A549 (cell line): Measurements from ENCODE around the gene GGN. TPM values are rescaled to one million over a fixed set of nuclear protein-coding genes. Genes with fewer than 3 reads are reported as not detected.
A peak's percentile ranks its signal among the peaks of the same experiment; 100 is the strongest.

Experiments used
- ATAC-seq, 2 experiments: fragments of 200-7000 bp in 1 of 2; fragments of >200 bp in 1 of 2; cut with Nextera tagmentation in 1 of 2; cut with Tn5 transposase in 1 of 2; 3 replicates each; pipeline versions ENCODE4 v1.8.0 to v1.9.1; 2018 to 2020; ENCODE audit warnings: mild to moderate bottlenecking in 1 of 2, moderate library complexity in 1 of 2
- CTCF ChIA-PET: fragments of 300-600 bp; sonication (Branson Sonifier 250); formaldehyde crosslinking; extraction: SDS; loops from one replicate; lab custom pipeline; 2021; ENCODE audit warnings: antibody characterized with exemption, inconsistent platforms; lab: Yijun Ruan, JAX
- POLR2A ChIA-PET: fragments of 350-600 bp; formaldehyde crosslinking; extraction: SDS; loops from one replicate; lab custom pipeline; 2021; ENCODE audit warnings: antibody characterized with exemption, inconsistent platforms; lab: Yijun Ruan, JAX
- DNase-seq, 2 experiments: peaks; one replicate each; pipeline versions ENCODE4 v3.0.0 to v3.0.0-alpha.2; 2011 to 2016; ENCODE audit warnings: low read depth in 1 of 2, low spot score in 1 of 2
- FAIRE-seq: peaks from 2 replicates; lab custom pipeline; 2011; peaks lifted over from hg19 to GRCh38; lab: Jason Lieb, UNC
- H3K27ac ChIP-seq, 2 experiments: fragments of >200 bp; sonication (Bioruptor Twin); formaldehyde crosslinking; 3 replicates each; pipeline ENCODE4 v1.5.1; 2016 to 2017
- H3K4me1 ChIP-seq: fragments of >200 bp; sonication (Bioruptor Twin); formaldehyde crosslinking; 3 replicates; pipeline ENCODE4 v1.6.1; 2016
- H3K4me2 ChIP-seq: fragments of >200 bp; sonication (Bioruptor Twin); formaldehyde crosslinking; 3 replicates; pipeline ENCODE4 v1.6.1; 2016
- H3K4me3 ChIP-seq: fragments of >200 bp; sonication (Bioruptor Twin); formaldehyde crosslinking; 3 replicates; pipeline ENCODE4 v1.5.1; 2016
- H3K9me3 ChIP-seq: fragments of >200 bp; sonication (Bioruptor Twin); formaldehyde crosslinking; 3 replicates; pipeline ENCODE4 v1.6.1; 2016
- CBX2 ChIP-seq: fragments of 200-600 bp; sonication (generic); IDR thresholded peaks from 2 replicates; pipeline ENCODE4 v1.6.1; 2016; ENCODE audit warnings: low read depth, mild to moderate bottlenecking, borderline replicate concordance
- CTCF ChIP-seq: fragments of >200 bp; sonication (Bioruptor Twin); formaldehyde crosslinking; IDR thresholded peaks from 3 replicates; pipeline ENCODE4 v1.5.1; 2016
- FOSB ChIP-seq: fragments of 250-450 bp; sonication (Bioruptor Pico); IDR thresholded peaks from 2 replicates; pipeline ENCODE4 v1.5.0; 2020; ENCODE audit warnings: mild to moderate bottlenecking, moderate library complexity
- FOXS1 ChIP-seq: fragments of 250-450 bp; sonication (Bioruptor Pico); IDR thresholded peaks from 2 replicates; pipeline ENCODE4 v1.5.0; 2020; ENCODE audit warnings: mild to moderate bottlenecking, moderate library complexity
- GATA3 ChIP-seq: IDR thresholded peaks from 2 replicates; pipeline ENCODE4 v1.6.1; 2012; ENCODE audit warnings: borderline replicate concordance
- HEYL ChIP-seq: fragments of 250-450 bp; sonication (Bioruptor Pico); IDR thresholded peaks from 2 replicates; pipeline ENCODE4 v1.8.0; 2021; ENCODE audit warnings: mild to moderate bottlenecking, moderate library complexity
- HOXA7 ChIP-seq: fragments of 250-450 bp; sonication (Bioruptor Pico); IDR thresholded peaks from 2 replicates; pipeline ENCODE4 v1.5.0; 2020; ENCODE audit warnings: mild to moderate bottlenecking, moderate library complexity
- HOXB13 ChIP-seq: fragments of 250-450 bp; sonication (Bioruptor Pico); IDR thresholded peaks from 2 replicates; pipeline ENCODE4 v1.5.0; 2020; ENCODE audit warnings: low read depth, mild to moderate bottlenecking, moderate library complexity
- KDM5A ChIP-seq: fragments of 200-600 bp; sonication (generic); IDR thresholded peaks from 2 replicates; pipeline ENCODE4 v1.6.1; 2016; ENCODE audit warnings: antibody characterized with exemption, mild to moderate bottlenecking
- MAZ ChIP-seq: fragments of 150-350 bp; IDR thresholded peaks from 2 replicates; pipeline ENCODE4 v1.6.1; 2014; ENCODE audit warnings: antibody characterized with exemption, low read depth, low read length, borderline replicate concordance
- NFE2L2 ChIP-seq: fragments of 150-350 bp; conservative IDR thresholded peaks from 2 replicates; pipeline ENCODE4 v1.6.1; 2014; ENCODE audit warnings: low read length
- NPAS2 ChIP-seq: fragments of 250-450 bp; sonication (Bioruptor Pico); IDR thresholded peaks from 2 replicates; pipeline ENCODE4 v1.8.0; 2022; ENCODE audit warnings: mild to moderate bottlenecking, moderate library complexity, borderline replicate concordance
- RCOR1 ChIP-seq: fragments of 150-350 bp; IDR thresholded peaks from 2 replicates; pipeline ENCODE4 v1.6.1; 2014; ENCODE audit warnings: antibody characterized with exemption, low read length, low read depth
- RFX5 ChIP-seq: fragments of 450-650 bp; IDR thresholded peaks from 2 replicates; pipeline ENCODE4 v1.7.1; 2014; ENCODE audit warnings: antibody characterized with exemption, mild to moderate bottlenecking, moderate library complexity
- USF2 ChIP-seq: fragments of 450-650 bp; IDR thresholded peaks from 2 replicates; pipeline ENCODE4 v1.6.1; 2014; ENCODE audit warnings: antibody characterized with exemption
- ZC3H11A ChIP-seq: fragments of 450-650 bp; IDR thresholded peaks from 2 replicates; pipeline ENCODE4 v1.6.1; 2014; ENCODE audit warnings: antibody characterized with exemption, mild to moderate bottlenecking
- ZNF302 ChIP-seq: fragments of 250-450 bp; sonication (Bioruptor Pico); IDR thresholded peaks from 2 replicates; pipeline ENCODE4 v1.9.0; 2021; ENCODE audit warnings: inconsistent platforms, mild to moderate bottlenecking, moderate library complexity
- WGBS: methylation state at CpG from one replicate; pipeline ENCODE4 v1.1.6; 2017; ENCODE audit errors: missing lambda C conversion rate; 5-methylcytosine and 5-hydroxymethylcytosine counted together
- polyA plus RNA-seq, 4 experiments: library from polyadenylated mRNA; depleted of rRNA in 3 of 4; stranded (reverse); fragments of >200 nt; fragmentation: RNase III in 1 of 4; extraction: RNeasy Plus Mini Kit Qiagen cat#74134 plus additional on column Dnase treatment in 1 of 4; gene quantifications; 2 replicates in 3 of 4; 3 replicates in 1 of 4; pipeline ENCODE4 v1.2.3, GENCODE V29; 2011 to 2017

Gene GGN
- polyA plus RNA-seq, 2 of the 4 experiments (the other 2 are of a cell fraction): 0.46 TPM; not detected in 1

GRCh38 chr19:38377052-38377451 lies 10.8 kb downstream of the GGN start:
- Histone ChIP-seq H3K4me1 (peaks cover 17% of the 10 kb centered on the region), H3K4me3 (no peak overlapping the region), H3K27ac (no peak overlapping the region)
- DNase-seq: no peak
- no peak for FAIRE-seq
- WGBS: 95% methylated on average over 4 of the region's 4 CpGs
- CTCF ChIA-PET: interaction anchor here (0.6 to 7.3 kb wide), 12 partner anchors 8 to 517 kb away, joined by 3 to 67 read pairs (median 6); partner anchors contain the start of genes FAM98C, GGN and SPRED3
- ATAC-seq: no peak
- no peak for TF ChIP-seq ZC3H11A
- TF ChIP-seq, all 56 proteins: peak for 0
- POLR2A ChIA-PET: interaction anchor here (2.8 kb wide), 1 partner anchor 11 kb away, joined by 9 read pairs; the partner anchor contains the start of gene GGN
- Histone ChIP-seq H3K9me3 (no peaks in the 10 kb centered on the region), H3K4me2 (no peak overlapping the region; the same call in 2 of the 3 replicates)

- WGBS: 96% methylated on average over 3 of the region's 3 CpGs
- ATAC-seq (no peak), DNase-seq (no peak), FAIRE-seq (no peak)
- Histone ChIP-seq H3K4me3 (no peak overlapping the region), H3K4me2 (peak overlapping the region; percentile 99; the same call in 2 of the 3 replicates), H3K4me1 (peaks cover 17% of the 10 kb centered on the region), H3K9me3 (no peaks in the 10 kb centered on the region), H3K27ac (0 out of 6 replicates have a peak overlapping the region, but pooled peaks of 1 of the 2 experiments have one; percentile 88)
- ChIA-PET CTCF (interaction anchor here (0.8 to 7.3 kb wide), 8 partner anchors 8 to 150 kb away, joined by 4 to 67 read pairs (median 16); partner anchors contain the start of gene FAM98C), POLR2A (interaction anchor here (0.7 to 3.5 kb wide), 3 partner anchors 12 to 121 kb away, joined by 3 to 89 read pairs (median 3); partner anchors contain the start of genes GGN, PPP1R14A and SPRED3)
- TF ChIP-seq CTCF (no peak), HOXA7 (CRISPR knock-in tag) (no peak), HOXB13 (CRISPR knock-in tag) (no peak)
Measured at GRCh38 chr19:38376576-38376975, 11.3 kb downstream of the GGN start.

- DNase-seq (no peak), FAIRE-seq (no peak), ATAC-seq (no peak)
- 94% methylated on average over 5 of the region's 5 CpGs for WGBS
- Histone ChIP-seq H3K27ac (peak overlapping the region; percentile 88 to 91), H3K9me3 (no peaks in the 10 kb centered on the region), H3K4me2 (peak overlapping the region; percentile 99), H3K4me3 (peak overlapping the region; percentile 78), H3K4me1 (peaks cover 17% of the 10 kb centered on the region)
- ChIA-PET POLR2A (interaction anchor here (0.7 to 3.5 kb wide), 4 partner anchors 9 to 120 kb away, joined by 3 to 89 read pairs (median 5); partner anchors contain the start of genes GGN, PPP1R14A and SPRED3), CTCF (interaction anchor here (0.9 to 7.3 kb wide), 11 partner anchors 9 to 242 kb away, joined by 3 to 67 read pairs (median 10); partner anchors contain the start of genes CATSPERG, FAM98C and PPP1R14A)
- TF ChIP-seq RCOR1: no peak
- no peak for TF ChIP-seq NFE2L2
- TF ChIP-seq FOXS1 (CRISPR knock-in tag): no peak
- TF ChIP-seq HOXB13 (CRISPR knock-in tag): no peak
- TF ChIP-seq ZNF302 (CRISPR knock-in tag): no peak
- no peak for TF ChIP-seq NPAS2 (CRISPR knock-in tag)
- TF ChIP-seq CBX2: no peak
- TF ChIP-seq KDM5A: no peak
- TF ChIP-seq MAZ: no peak
- TF ChIP-seq GATA3: no peak
- no peak for TF ChIP-seq FOSB (CRISPR knock-in tag)
- TF ChIP-seq RFX5: no peak
- no peak for TF ChIP-seq USF2
- no peak for TF ChIP-seq HEYL (CRISPR knock-in tag)
Measured at GRCh38 chr19:38375748-38376147, 12.1 kb downstream of the GGN start.
